SK-N-SH (cell line): ENCODE measurements around the gene CUEDC2.

Source experiments
- EP300 ChIP-seq, 2 experiments: IDR thresholded peaks; 2 replicates each; pipeline versions ENCODE4 v1.4.0 to v1.6.1; 2012; ENCODE audit warnings: borderline replicate concordance in 1 of 2, low read depth in 1 of 2, low read length in 1 of 2
- FOXJ3 ChIP-seq: sonication (generic); formaldehyde crosslinking; IDR thresholded peaks from 2 replicates; pipeline ENCODE4 v1.5.1; 2020; ENCODE audit warnings: mild to moderate bottlenecking, missing genetic modification reagents
- FOXM1 ChIP-seq: IDR thresholded peaks from 2 replicates; pipeline ENCODE4 v1.4.0; 2012; ENCODE audit warnings: low read depth, mild to moderate bottlenecking
- GATA2 ChIP-seq: sonication (generic); formaldehyde crosslinking; IDR thresholded peaks from 2 replicates; pipeline ENCODE4 v1.5.0; 2020; ENCODE audit warnings: mild to moderate bottlenecking, missing genetic modification reagents
- MXI1 ChIP-seq: IDR thresholded peaks from 2 replicates; pipeline ENCODE4 v1.6.1; 2012; ENCODE audit warnings: mild to moderate bottlenecking, low read depth, low read length, improper control_type of control experiment
- NFIC ChIP-seq: IDR thresholded peaks from 2 replicates; pipeline ENCODE4 v1.4.0; 2012; ENCODE audit warnings: borderline replicate concordance
- RAD21 ChIP-seq: IDR thresholded peaks from 2 replicates; pipeline ENCODE4 v1.6.1; 2012; ENCODE audit warnings: mild to moderate bottlenecking, low read length
- SIN3A ChIP-seq: IDR thresholded peaks from 2 replicates; pipeline ENCODE4 v1.6.1; 2012; ENCODE audit warnings: low read depth, mild to moderate bottlenecking, low read length, moderate library complexity, borderline replicate concordance
- TAF1 ChIP-seq: IDR thresholded peaks from 2 replicates; pipeline ENCODE4 v1.6.1; 2012; ENCODE audit warnings: low read depth, mild to moderate bottlenecking, low read length, moderate library complexity, borderline replicate concordance
- TF ChIP-seq, protein P1 (sequence below): fragments of 200-600 bp; sonication (generic); IDR thresholded peaks from 2 replicates; pipeline ENCODE4 v1.6.1; 2017; ENCODE audit warnings: antibody characterized with exemption, mild to moderate bottlenecking, moderate library complexity
- TF ChIP-seq, protein P2 (sequence below): fragments of 150-350 bp; IDR thresholded peaks from 2 replicates; pipeline ENCODE4 v1.6.1; 2017; ENCODE audit warnings: antibody characterized with exemption, low read length, low read depth, borderline replicate concordance
- TF ChIP-seq, protein P3 (sequence below): fragments of 150-350 bp; IDR thresholded peaks from 2 replicates; pipeline ENCODE4 v1.6.1; 2016; ENCODE audit warnings: mild to moderate bottlenecking, low read depth, low read length
- TF ChIP-seq, protein P4 (sequence below): IDR thresholded peaks from 2 replicates; pipeline ENCODE4 v1.4.0; 2012; ENCODE audit warnings: low read depth, borderline replicate concordance

- TF ChIP-seq SIN3A (no peak), NFIC (no peak), FOXM1 (no peak), GATA2 (CRISPR knock-in tag) (no peak), RAD21 (no peak), EP300 (IDR thresholded peaks at IDR 0.05; ENCODE audit: borderline replicate concordance in 1 of 2, low read depth in 1 of 2, low read length in 1 of 2) (no peak), FOXJ3 (CRISPR knock-in tag) (no peak), MXI1 (no peak), TAF1 (no peak)
- TF ChIP-seq, protein P1, sequence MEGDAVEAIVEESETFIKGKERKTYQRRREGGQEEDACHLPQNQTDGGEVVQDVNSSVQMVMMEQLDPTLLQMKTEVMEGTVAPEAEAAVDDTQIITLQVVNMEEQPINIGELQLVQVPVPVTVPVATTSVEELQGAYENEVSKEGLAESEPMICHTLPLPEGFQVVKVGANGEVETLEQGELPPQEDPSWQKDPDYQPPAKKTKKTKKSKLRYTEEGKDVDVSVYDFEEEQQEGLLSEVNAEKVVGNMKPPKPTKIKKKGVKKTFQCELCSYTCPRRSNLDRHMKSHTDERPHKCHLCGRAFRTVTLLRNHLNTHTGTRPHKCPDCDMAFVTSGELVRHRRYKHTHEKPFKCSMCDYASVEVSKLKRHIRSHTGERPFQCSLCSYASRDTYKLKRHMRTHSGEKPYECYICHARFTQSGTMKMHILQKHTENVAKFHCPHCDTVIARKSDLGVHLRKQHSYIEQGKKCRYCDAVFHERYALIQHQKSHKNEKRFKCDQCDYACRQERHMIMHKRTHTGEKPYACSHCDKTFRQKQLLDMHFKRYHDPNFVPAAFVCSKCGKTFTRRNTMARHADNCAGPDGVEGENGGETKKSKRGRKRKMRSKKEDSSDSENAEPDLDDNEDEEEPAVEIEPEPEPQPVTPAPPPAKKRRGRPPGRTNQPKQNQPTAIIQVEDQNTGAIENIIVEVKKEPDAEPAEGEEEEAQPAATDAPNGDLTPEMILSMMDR: no peak
- TF ChIP-seq, protein P2, sequence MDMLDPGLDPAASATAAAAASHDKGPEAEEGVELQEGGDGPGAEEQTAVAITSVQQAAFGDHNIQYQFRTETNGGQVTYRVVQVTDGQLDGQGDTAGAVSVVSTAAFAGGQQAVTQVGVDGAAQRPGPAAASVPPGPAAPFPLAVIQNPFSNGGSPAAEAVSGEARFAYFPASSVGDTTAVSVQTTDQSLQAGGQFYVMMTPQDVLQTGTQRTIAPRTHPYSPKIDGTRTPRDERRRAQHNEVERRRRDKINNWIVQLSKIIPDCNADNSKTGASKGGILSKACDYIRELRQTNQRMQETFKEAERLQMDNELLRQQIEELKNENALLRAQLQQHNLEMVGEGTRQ: no peak
- TF ChIP-seq, protein P3, sequence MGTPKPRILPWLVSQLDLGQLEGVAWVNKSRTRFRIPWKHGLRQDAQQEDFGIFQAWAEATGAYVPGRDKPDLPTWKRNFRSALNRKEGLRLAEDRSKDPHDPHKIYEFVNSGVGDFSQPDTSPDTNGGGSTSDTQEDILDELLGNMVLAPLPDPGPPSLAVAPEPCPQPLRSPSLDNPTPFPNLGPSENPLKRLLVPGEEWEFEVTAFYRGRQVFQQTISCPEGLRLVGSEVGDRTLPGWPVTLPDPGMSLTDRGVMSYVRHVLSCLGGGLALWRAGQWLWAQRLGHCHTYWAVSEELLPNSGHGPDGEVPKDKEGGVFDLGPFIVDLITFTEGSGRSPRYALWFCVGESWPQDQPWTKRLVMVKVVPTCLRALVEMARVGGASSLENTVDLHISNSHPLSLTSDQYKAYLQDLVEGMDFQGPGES: no peak
- TF ChIP-seq, protein P4, sequence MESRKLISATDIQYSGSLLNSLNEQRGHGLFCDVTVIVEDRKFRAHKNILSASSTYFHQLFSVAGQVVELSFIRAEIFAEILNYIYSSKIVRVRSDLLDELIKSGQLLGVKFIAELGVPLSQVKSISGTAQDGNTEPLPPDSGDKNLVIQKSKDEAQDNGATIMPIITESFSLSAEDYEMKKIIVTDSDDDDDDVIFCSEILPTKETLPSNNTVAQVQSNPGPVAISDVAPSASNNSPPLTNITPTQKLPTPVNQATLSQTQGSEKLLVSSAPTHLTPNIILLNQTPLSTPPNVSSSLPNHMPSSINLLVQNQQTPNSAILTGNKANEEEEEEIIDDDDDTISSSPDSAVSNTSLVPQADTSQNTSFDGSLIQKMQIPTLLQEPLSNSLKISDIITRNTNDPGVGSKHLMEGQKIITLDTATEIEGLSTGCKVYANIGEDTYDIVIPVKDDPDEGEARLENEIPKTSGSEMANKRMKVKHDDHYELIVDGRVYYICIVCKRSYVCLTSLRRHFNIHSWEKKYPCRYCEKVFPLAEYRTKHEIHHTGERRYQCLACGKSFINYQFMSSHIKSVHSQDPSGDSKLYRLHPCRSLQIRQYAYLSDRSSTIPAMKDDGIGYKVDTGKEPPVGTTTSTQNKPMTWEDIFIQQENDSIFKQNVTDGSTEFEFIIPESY: no peak
Measured at GRCh38 chr10:102435529-102436233, 3.3 kb upstream of the CUEDC2 start.
